PC-9 (cell line): ENCODE measurements around the gene SHISAL1.

ENCODE experiments used
- CTCF ChIP-seq: fragments of 200-600 bp; sonication (generic); conservative IDR thresholded peaks from 2 replicates; pipeline ENCODE4 v1.6.1; 2017; ENCODE audit warnings: mixed run types, antibody characterized with exemption, mild to moderate bottlenecking, moderate library complexity
- EZH2 ChIP-seq: fragments of 200-600 bp; sonication (generic); IDR thresholded peaks from 2 replicates; pipeline ENCODE4 v1.8.0; 2017; ENCODE audit warnings: antibody characterized with exemption, low read depth

DNA sequence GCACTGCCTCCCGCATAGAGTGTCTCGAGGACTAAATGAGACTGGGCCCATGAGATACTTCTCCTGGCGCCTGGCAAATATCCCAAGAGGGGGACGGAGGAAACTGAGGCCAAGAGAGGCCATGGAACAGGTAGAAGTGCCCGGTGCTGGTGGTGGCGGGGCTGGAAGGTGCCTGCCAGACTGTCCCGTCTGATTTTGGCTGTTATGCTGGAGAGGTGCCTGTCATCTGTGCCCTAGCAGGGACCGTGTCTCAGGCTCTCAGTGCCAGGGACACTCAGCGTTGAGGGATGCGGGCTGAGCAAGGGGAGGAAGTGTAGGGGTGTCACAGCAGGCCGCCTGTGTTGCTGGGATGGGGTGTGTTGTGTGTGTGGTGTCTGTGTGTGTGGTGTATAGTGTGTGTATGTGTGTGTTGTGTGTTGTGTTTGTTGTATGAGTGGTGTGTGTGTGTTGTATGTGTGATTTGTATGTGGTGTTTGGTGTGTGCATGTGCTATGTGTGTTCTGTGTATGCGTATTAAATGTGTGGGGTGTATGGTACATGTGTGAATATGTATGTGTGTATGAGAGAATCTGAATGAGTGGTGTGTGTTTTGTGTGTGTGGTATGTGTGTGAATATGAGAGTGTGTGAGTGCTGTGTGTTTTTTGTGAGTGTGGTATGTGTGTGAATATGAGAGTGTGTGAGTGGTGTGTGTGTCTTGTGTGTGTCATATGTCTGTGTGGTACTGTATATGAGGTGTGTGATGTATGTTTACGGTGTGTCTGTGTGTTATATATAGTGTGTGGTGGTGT lies 21.3 kb upstream of the SHISAL1 start:
- no peak for TF ChIP-seq CTCF
- TF ChIP-seq EZH2: no peak
